HG03066 (cell line): ENCODE data around the gene SHE.

ENCODE experiments used
- ATAC-seq: cut with Tn5 transposase; IDR thresholded peaks from one replicate; pipeline ENCODE4 v1.9.1; 2021; ENCODE audit warnings: low read depth; ENCODE audit not compliant: unreplicated experiment

SHE gene

DNA sequence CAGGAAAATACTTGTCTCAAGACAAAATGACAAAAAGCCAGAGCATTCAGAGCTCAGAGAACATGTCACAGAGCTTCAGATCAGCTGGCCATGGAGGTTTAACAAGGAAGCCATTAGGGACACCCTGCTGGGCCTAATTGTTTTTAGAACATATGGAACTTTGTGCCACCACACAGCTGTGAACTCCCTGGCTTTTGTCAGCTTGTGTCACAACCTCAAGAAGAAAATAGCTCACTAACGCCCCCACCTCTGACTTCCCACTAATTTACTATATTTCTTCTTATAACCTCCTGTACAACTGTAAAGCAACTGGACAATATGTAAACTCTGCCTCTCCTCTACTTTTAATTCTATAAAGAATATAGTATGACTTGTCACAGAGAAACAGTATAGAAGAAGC lies 21.2 kb downstream of the SHE start:
- no peak for ATAC-seq

DNA sequence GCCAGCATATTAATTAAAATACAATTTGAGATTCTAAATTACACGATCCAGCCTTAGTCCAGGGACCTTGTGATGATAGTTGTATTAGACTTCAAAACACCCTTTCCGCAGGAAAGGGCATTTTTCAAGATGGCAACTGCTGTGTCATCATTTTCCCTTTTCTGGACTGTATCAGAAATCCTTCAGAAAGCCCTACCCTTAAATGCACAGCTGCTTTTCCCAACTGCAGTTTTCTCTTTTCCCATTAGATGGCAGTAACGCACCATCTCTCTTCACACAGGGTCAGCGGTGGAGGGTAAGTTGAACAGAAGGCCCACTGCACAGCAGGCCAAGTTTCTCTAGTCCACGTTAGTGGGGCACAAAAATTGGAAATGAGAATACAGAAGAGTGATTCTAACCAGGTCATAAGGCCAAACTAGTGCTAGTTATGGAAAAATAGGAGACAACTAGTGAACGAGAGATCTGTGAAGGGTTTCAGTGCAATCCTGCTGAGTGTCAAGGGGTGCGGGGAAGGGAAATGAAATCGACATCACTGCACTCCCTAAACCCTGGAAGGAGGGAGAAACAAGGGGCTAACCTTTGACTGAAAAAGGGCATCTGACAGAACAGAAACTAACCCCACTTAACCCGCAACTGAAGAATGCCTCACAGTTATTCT lies 22.3 kb downstream of the SHE start:
- ATAC-seq: no peak

DNA sequence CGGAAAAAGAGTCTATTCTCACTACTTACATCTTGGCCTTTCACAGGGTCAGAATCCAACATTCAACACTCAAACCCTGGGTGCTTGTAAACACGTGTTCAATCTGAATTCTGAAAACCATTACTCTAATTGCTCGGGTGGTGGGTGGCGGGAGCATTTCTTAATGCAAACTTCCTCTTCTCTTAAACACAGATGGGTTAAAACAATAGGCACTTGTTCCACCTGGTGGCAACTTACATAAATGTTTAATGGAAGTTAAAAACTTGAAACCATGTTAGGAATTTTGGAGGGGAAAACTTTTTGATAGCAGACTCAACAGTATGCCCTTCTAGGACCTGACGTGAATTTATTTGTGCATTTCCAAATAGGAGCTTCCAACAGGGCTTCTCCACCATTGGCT lies 23.6 kb downstream of the SHE start:
- ATAC-seq: no peak

DNA sequence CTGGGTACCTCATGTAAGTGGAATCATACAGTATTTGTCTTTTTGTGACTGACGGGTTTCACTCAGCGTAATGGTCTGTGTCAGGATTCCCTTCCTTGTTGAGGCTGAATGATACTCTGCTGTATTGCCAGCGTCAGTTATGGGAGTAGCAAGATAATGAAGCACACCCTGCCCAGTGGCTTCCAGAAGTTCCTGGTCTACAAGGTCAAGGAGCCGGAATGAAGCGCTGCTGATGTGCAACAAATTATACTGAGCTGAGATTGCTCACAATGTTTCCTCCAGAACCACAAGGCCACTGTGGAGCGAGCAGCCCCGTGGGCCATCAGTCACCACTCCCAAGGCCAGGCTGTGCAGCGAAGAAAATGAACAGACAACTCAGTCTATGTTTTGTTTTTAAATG lies 24.2 kb downstream of the SHE start:
- ATAC-seq: no peak

DNA sequence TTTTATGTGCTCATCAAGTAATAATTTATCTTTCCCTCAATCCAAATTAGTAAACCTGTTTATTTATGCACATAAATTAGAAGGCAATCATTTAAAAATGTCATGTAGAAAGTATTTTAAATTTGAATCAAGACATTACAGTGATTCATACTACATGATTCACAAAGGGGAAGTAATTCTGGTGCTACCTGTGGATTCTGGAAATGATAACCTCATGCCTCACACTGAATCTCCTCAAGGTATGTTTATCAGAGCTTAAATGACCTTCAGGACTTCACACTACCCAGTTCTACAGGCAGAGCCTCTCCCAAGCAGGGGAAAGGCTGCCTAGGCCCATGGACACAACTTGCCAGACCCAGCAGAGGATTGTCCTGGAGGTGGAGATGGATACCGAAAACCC lies 25.4 kb downstream of the SHE start:
- ATAC-seq: no peak

DNA sequence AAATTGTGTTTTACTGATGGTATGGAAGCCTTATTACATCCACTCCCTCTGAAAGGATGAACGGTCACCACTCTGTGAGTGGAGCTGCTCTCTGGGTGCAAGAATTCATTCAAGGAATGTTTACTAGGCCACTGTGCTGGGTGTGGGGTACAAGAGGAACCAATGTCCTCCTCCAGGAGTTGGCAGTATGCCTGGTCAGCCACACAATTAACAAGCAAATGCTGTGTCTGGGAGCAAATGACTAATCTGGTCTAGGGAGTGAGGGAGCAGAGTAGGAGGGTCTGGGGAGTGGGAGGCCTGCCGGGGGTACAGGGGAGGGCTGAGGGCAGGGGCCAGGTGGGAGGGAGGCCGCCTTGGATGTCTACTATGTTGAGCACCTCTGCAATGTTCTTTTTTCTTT lies 27.4 kb downstream of the SHE start:
- ATAC-seq: no peak

DNA sequence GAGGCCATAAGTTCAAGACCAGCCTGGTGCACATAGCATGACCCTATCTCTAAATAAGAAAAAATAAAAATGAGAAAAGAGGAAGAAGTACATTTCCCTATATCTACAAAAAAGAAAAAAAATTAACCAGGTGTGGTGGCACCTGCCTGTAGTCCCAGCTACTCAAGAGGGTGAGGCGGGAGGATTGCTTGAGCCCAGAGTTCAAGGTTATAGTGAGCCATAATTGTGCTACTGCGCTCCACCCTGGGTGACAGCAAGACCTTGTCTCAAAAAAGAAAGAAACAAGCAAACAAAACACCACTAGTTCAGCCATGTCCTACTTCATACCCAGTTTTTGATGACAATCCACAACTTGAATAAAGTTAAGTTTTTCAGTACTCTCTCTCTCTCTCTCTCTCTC lies 30.9 kb downstream of the SHE start:
- no peak for ATAC-seq

DNA sequence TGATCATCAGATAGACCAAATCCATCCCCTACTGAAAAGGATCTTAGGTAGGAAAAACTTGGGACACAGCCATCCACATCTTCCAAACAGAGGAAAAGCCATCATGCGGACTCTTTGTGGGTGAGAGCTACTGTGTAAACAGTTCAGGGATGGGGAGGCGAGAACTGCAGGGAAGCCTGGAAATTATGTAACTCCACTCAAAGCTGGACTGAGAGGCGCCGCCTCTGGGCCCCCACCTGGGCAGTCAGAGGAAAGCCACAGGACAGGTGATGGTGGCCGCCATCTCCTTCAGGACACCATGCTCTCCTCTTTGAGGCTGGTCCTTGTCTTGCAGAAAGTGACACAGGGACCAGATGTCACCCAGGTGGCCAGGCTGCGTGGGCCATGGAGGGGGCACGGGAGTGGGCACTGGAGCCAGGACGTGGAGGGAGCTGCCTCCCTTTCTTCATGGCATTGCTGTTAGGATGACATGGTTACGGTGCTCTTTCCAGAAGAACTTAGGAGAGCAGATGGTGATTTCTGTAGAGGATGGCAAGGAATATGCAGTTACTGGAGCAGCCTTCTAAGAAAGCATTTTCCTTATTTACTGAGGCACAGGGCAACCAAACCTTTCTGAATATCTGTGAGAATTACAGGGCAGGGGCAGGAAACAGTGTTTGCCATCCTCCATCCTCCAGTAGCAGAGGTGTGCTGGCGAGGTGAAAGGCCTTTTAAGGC lies 32.2 kb downstream of the SHE start:
- ATAC-seq: no peak

DNA sequence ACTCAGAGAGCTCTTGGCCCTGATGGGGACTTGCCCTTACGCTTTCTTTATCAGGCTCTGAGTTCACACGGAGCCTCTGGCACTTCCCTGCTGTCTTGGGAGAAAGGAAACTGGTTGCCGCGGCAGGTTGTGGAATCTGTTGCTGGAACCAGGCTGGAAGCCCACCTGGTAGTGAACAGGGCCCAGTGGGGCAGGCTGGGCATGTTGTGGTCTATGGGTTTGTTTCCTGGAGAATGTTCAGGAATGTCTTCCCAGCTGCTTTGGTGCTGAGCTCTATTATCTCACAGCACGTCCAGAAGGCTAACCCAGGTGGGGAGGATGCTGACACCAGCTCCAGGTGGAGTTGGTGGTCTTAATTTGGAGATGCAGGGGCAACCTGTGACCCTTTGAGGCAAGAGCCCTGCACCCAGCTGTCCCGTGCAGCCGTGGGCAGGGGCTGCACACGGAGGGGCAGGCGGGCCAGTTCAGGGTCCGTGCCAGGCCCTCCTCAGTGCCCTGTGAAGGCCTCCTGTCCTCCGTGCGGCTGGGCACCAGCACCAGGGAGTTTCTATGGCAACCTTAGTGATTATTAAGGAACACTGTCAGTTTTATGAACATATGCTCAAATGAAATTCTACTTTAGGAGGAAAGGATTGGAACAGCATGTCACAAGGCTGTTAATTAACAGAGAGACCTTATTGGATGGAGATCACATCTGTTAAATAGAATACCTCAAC lies 33.5 kb downstream of the SHE start:
- no peak for ATAC-seq

DNA sequence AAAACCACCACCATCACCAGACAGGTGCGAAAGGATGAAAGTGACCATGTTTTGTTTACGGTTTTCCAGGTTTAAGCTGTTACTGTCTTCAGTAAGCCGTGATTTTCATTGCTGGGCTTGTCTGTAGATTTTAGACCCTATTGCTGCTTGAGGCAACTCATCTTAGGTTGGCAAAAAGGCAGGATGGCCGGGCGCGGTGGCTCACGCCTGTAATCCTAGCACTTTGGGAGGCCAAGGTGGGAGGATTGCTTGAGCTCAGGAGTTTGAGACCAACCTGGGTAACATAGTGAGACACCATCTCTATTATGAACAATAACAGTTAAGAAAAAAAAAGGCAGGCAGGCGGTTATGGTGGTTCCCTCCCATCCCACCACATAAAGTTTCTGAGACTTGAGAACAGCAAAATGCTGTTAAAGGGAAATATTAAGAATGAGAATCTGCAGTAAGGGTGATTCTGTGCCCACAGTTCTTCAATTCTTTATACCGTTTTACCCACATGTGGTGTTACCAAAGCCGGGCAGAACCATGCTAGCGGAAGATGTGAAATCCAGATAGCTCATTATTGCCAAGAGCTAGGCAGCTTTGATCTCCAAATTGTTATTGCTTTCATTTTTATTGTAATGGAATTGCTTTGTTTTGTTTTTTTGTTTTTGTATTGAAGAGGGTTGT lies 34.6 kb downstream of the SHE start:
- no peak for ATAC-seq

DNA sequence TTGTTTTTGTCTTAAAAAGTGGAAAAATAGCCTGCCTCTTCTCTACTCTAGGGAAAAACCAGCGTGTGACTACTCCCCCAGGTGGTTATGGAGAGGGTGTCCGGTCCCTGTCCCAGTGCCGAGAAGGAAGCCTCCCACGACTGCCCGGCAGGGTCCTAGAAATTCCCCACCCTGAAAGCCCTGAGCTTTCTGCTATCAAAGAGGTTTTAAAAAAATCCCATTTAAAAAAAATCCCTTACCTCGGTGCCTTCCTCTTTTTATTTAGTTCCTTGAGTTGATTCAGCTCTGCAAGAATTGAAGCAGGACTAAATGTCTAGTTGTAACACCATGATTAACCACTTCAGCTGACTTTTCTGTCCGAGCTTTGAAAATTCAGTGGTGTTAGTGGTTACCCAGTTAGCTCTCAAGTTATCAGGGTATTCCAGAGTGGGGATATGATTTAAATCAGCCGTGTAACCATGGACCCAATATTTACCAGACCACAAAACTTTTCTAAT lies 35.2 kb downstream of the SHE start:
- no peak for ATAC-seq

DNA sequence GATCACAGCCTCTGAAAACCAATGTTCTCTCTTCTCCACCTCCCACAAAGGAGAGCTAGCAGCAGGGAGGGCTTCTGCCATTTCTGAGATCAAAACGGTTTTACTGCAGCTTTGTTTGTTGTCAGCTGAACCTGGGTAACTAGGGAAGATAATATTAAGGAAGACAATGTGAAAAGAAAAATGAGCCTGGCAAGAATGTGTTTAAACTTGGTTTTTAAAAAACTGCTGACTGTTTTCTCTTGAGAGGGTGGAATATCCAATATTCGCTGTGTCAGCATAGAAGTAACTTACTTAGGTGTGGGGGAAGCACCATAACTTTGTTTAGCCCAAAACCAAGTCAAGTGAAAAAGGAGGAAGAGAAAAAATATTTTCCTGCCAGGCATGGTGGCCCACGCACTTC lies 36.0 kb downstream of the SHE start:
- no peak for ATAC-seq

DNA sequence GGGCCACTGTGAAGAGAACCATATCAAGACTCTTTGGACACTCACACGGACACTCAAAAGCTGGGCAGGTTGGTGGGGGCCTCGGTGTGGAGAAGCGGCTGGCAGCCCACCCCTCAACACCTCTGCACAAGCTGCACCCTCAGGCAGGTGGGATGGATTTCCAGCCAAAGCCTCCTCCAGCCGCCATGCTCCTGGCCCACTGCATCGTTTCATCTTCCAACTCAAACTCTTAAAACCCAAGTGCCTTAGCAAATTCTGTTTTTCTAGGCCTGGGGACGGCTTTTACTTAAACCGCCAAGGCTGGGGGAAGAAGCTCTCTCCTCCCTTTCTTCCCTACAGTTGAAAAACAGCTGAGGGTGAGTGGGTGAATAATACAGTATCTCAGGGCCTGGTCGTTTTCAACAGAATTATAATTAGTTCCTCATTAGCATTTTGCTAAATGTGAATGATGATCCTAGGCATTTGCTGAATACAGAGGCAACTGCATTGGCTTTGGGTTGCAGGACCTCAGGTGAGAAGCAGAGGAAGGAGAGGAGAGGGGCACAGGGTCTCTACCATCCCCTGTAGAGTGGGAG lies 36.5 kb downstream of the SHE start:
- ATAC-seq: no peak

DNA sequence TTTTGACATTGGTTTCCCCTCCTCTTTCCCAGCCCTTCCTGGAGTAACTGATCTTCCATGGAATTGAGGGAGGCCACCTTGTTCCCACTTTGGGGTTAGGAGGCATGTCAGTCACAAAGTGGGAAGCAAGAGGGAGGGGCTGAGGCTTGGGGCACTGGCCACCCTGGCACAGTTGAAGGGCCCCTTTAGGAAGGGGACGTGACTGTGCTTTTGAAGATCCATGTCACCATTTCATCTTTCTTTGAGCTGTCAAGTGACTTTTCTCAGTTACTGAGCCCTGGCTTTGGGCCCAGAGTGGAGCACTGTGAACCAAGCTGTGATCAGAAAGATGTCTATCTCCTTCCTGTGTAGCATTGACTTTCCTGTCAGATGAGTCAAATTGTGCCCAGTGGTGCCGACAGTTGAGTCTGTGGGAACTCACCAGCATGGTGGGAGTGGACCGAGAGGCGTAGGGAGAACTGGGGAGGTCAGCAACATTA lies 38.7 kb downstream of the SHE start:
- ATAC-seq: no peak

DNA sequence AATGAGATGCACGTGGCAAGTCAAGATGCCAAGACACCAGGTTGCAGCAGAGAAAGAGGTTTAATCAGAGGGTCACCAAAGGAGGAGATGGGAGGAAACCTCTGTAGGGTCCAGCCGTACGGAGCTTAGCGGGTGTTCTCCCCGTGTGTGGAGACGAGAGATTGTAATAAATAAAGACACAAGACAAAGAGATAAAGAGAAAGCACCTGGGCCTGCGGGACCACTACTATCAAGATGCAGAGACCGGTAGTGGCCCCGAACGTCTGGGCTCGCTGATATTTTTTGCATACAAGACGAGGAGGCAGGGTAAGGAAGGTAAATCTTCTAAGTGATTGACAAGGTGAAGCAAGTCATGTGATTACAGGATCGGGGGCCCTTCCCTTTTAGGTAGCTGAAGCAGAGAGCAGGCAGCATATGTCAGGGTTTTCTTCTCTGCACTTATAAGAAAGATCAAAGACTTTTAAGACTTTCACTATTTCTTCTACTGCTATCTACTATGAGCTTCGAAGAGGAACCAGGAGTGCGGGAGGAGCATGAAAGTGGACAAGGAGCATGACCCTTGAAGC lies 41.4 kb downstream of the SHE start:
- ATAC-seq: no peak

DNA sequence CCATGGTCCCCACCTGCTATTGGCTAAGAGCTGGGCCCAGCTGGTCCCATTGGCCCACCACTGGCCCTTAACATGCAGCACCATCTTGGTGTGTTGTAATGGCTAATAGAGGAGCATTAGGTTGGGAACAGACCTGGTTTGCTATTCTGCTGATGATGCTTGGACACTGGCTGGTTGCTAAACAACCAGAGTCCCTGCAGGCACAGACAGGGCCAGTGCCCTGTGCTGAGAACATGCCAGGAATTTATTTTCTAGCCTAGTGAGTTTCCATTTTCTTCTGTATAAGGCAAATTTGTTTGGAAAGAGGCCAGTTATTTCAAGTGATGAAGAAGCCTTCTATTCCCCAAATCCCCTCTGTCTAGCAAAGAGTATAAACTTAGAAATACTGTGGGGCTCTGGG lies 43.1 kb downstream of the SHE start:
- ATAC-seq: no peak

DNA sequence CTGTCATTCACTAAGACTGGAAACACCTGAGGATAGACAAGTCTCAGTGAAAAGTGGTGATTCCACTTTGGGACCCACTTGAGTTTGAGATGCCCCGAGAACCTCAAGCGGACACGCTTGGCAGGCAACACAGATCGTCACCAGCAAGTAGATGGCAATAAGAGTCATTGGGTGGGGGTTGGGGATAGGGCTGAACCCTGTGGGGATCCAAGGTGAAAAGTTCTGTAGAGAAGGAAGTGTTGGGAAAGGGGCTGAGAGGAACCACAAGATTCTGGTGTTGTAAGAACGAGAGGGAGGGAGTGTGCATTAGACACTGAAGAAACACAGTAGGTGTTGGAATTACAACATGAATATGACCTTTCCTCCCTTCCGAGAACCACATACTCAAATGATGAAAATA lies 45.6 kb downstream of the SHE start:
- ATAC-seq: no peak

DNA sequence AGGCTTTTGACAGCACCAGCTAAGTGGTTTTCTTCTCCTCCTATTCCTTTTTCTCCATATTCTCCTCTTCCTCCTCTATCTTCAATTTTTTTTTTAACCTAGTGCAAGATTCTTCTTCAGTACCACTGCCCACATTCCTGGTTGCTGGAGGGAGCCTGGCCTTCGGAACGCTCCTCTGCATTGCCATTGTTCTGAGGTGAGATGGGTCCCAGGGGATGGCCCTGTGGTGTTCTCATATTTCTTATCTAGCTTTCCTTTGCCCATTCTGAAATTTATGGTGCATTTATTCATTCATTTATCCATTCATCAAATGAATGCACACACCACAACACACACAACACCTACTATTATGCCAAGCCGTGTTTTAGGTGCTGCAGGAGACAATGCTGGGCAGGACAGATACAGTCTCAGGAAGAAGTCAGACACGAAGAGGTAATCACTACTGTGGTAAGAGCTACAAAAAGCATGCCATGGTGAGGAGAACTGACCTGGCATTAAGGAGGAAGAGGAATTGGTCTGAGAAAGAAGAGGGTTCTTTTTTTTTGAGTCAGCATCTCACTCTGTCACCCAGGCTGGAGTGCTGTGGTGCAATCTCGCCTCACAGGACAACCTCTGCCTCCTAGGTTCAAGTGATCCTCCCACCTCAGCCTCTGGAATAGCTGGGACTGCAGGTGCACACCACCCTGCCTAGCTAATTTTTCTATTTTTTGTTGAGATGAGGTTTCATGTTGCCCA lies 47.7 kb downstream of the SHE start:
- ATAC-seq: no peak

DNA sequence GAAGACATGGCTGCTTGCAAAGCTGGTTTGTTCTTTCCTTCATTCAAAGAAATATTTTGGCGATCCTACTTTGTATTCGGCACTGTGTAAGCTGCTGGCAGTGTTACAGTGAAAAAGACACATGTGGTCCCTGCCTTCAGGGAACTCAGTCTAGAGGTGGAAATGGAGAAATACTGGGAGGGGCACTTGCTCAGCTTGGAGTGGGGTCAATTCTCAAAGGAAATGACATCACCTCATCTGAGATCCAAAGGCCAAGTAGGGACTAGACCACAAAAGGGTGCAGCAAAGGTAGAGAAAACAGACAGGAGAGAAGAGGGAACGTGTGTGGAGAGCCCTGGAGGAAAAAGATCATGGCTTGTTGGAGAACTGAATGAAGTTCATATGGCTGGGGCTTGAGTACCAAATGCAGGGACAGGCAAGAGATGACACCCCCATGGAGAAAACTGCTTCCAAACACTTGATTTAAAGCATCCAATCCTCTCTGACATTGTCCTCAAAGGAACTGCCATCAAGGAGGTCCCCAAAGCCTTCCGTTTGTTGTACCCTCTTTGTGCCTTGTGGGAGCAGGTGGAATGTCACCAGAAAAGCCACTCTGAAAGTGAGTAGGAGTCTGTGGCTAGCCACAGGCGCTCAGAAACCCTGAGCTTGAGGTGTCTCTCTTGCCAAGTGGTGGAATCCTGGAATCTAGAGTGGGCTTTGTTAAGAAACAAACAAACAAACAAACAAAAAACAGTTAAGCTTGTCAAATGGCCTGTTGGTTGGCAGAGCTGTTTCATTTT lies 48.4 kb downstream of the SHE start:
- ATAC-seq: no peak
